ENCODE results near the gene SLC66A2. TPM values are rescaled to one million over a fixed set of nuclear protein-coding genes. Genes with fewer than 3 reads are reported as not detected.
A peak's percentile ranks its signal among the peaks of the same experiment; 100 is the strongest.

Gene SLC66A2
- total RNA-seq, 1 experiment from 2014 or later, result 52.8 TPM

- no TSS peak for BruUV-seq (replicated peaks)
- TF ChIP-seq EZH2 (IDR thresholded peaks at IDR 0.05; ENCODE audit: low read length, unreplicated experiment) (no peak), CTCF (conservative IDR thresholded peaks at IDR 0.05; ENCODE audit: low read depth, low read length) (no peak), EZH2phosphoT487 (IDR thresholded peaks at IDR 0.05; ENCODE audit: borderline replicate concordance, low read length) (no peak)
- Histone ChIP-seq H3K27ac (ENCODE audit: low read length) (no peak overlapping the region), H3K79me2 (ENCODE audit: low read length) (peaks cover 50% of the 10 kb centered on the region), H3K4me1 (ENCODE audit: insufficient read depth, low read length) (peaks cover 14% of the 10 kb centered on the region), H3K4me3 (ENCODE audit: low read length) (peak overlapping the region; percentile 91), H3F3A (ENCODE audit: low read length, unreplicated experiment) (no peaks in the 10 kb centered on the region), H3K9me3 (ENCODE audit: low read length) (no peaks in the 10 kb centered on the region), H4K20me1 (ENCODE audit: low read length) (peaks cover 3% of the 10 kb centered on the region; the same call in 1 of the 2 replicates), H3K9ac (ENCODE audit: low read length) (peak overlapping the region; percentile 76), H3K9me2 (replicated peaks; ENCODE audit: low read length) (no peaks in the 10 kb centered on the region), H3K4me2 (ENCODE audit: low read length) (peak overlapping the region; percentile 100), H2AFZ (ENCODE audit: low read length) (peak overlapping the region; percentile 46), H3K27me3 (ENCODE audit: low read length) (no peaks in the 10 kb centered on the region), H3K36me3 (ENCODE audit: low read depth, low read length) (peaks cover 5% of the 10 kb centered on the region; the same call in 1 of the 2 replicates)
- intact Hi-C loops (cut with micrococcal nuclease), result no loop called here
- POLR2A ChIA-PET (ENCODE audit: unreplicated experiment), result interaction anchor here (0.6 kb wide), 2 partner anchors 11 to 37 kb away, joined by 3 to 4 read pairs; no protein-coding TSS in a partner anchor
- ATAC-seq, result peak; percentile 39
- peak; percentile 31 for DNase-seq
- CTCF ChIA-PET, result no interaction called here
Measured at GRCh38 chr18:79950515-79951341, 725 bp downstream of the SLC66A2 start.

- peaks cover 14% of the 10 kb centered on the region for H3K4me1 ChIP-seq (ENCODE audit: insufficient read depth, low read length)
- H3K9me2 ChIP-seq (replicated peaks; ENCODE audit: low read length), result no peaks in the 10 kb centered on the region
- ATAC-seq (no peak), DNase-seq (no peak)
- no peak overlapping the region for H2AFZ ChIP-seq (ENCODE audit: low read length)
- H3K27me3 ChIP-seq (ENCODE audit: low read length), result no peaks in the 10 kb centered on the region
- intact Hi-C loops (cut with micrococcal nuclease), result no loop called here
- H3K9ac ChIP-seq (ENCODE audit: low read length), result peak overlapping the region; percentile 76
- H3F3A ChIP-seq (ENCODE audit: low read length, unreplicated experiment), result no peaks in the 10 kb centered on the region
- CTCF ChIA-PET, result no interaction called here
- peaks cover 4% of the 10 kb centered on the region; the same call in 1 of the 2 replicates for H4K20me1 ChIP-seq (ENCODE audit: low read length)
- H3K36me3 ChIP-seq (ENCODE audit: low read depth, low read length), result peaks cover 5% of the 10 kb centered on the region; the same call in 1 of the 2 replicates
- no peaks in the 10 kb centered on the region for H3K9me3 ChIP-seq (ENCODE audit: low read length)
- H3K4me2 ChIP-seq (ENCODE audit: low read length), result peak overlapping the region; percentile 100
- H3K27ac ChIP-seq (ENCODE audit: low read length), result no peak overlapping the region
- TF ChIP-seq EZH2phosphoT487 (IDR thresholded peaks at IDR 0.05; ENCODE audit: borderline replicate concordance, low read length) (no peak), EZH2 (IDR thresholded peaks at IDR 0.05; ENCODE audit: low read length, unreplicated experiment) (no peak), CTCF (conservative IDR thresholded peaks at IDR 0.05; ENCODE audit: low read depth, low read length) (no peak)
- peak overlapping the region; percentile 91 for H3K4me3 ChIP-seq (ENCODE audit: low read length)
- BruUV-seq (replicated peaks), result TSS peak; percentile 49
- POLR2A ChIA-PET (ENCODE audit: unreplicated experiment), result no interaction called here
- peaks cover 59% of the 10 kb centered on the region for H3K79me2 ChIP-seq (ENCODE audit: low read length)
Measured at GRCh38 chr18:79949697-79950487, 1.6 kb downstream of the SLC66A2 start.
